Epithelial cell of esophagus (primary cell): ENCODE data around the gene CBFA2T3.

ENCODE experiments used
- DNase-seq: peaks from one replicate; pipeline ENCODE4 v3.0.0; 2010; ENCODE audit warnings: low read depth
- H3K4me3 ChIP-seq: 2 replicates; pipeline ENCODE4 v1.5.1; 2011; ENCODE audit warnings: mild to moderate bottlenecking, low read length, control low read depth
- CTCF ChIP-seq: IDR thresholded peaks from 2 replicates; pipeline ENCODE4 v1.5.1; 2011; ENCODE audit warnings: low read depth, mild to moderate bottlenecking, low read length, control low read depth, inconsistent platforms; ENCODE audit not compliant: insufficient read depth; ENCODE audit errors: missing control alignments

The CBFA2T3 gene

GRCh38 chr16:88879788-88880055 lies 97.3 kb downstream of the CBFA2T3 start:
- H3K4me3 ChIP-seq: no peak overlapping the region
- TF ChIP-seq CTCF: no peak
- DNase-seq: no peak

GRCh38 chr16:88878967-88879787 lies 97.8 kb downstream of the CBFA2T3 start:
- no peak overlapping the region for H3K4me3 ChIP-seq
- peak; percentile 81 for DNase-seq
- TF ChIP-seq CTCF: no peak

- no peak overlapping the region for H3K4me3 ChIP-seq
- no peak for DNase-seq
- TF ChIP-seq CTCF: no peak
These were observed 98.7 kb downstream of the CBFA2T3 start for GRCh38 chr16:88878356-88878755.

GRCh38 chr16:88877564-88878289 lies 99.3 kb downstream of the CBFA2T3 start:
- H3K4me3 ChIP-seq: no peak overlapping the region
- no peak for DNase-seq
- no peak for TF ChIP-seq CTCF

GRCh38 chr16:88876942-88877526 lies 100.0 kb downstream of the CBFA2T3 start:
- H3K4me3 ChIP-seq: no peak overlapping the region
- no peak for TF ChIP-seq CTCF
- no peak for DNase-seq

GRCh38 chr16:88875703-88876234 lies 101.2 kb downstream of the CBFA2T3 start:
- no peak overlapping the region for H3K4me3 ChIP-seq
- no peak for TF ChIP-seq CTCF
- DNase-seq: no peak
